CD8-positive, alpha-beta memory T cell (primary cell): ENCODE measurements around the gene HBD. TPM values are rescaled to one million over a fixed set of nuclear protein-coding genes. Genes with fewer than 3 reads are reported as not detected.
"Not testable (repeated sequence)": the region's sequence is repeated elsewhere in the genome, so short reads cannot be mapped to it uniquely, and the experiment has no call there.

ENCODE experiments used
- CTCF ChIA-PET: fragments of 350-600 bp; sonication (Branson Sonifier 250); formaldehyde crosslinking; loops from one replicate; lab custom pipeline; 2021; ENCODE audit warnings: antibody characterized with exemption; lab: Charles Lee
- POLR2A ChIA-PET: fragments of 350-600 bp; sonication (Branson Sonifier 250); formaldehyde crosslinking; loops from one replicate; lab custom pipeline; 2021; ENCODE audit warnings: antibody characterized with exemption; lab: Charles Lee
- DNase-seq, 5 donors: peaks; one replicate each; pipeline versions ENCODE4 v3.0.0 to v3.0.0-alpha.2; 2020 to 2022; ENCODE audit warnings: mixed read lengths in 1 of 5
- H3K27ac ChIP-seq: one replicate; pipeline ENCODE4 v1.7.0; 2013; ENCODE audit warnings: low read depth, mild to moderate bottlenecking, low read length, moderate library complexity
- H3K27me3 ChIP-seq: 2 replicates; pipeline ENCODE4 v1.7.0; 2013; ENCODE audit warnings: low read length, mild to moderate bottlenecking; ENCODE audit not compliant: insufficient read depth, poor library complexity, severe bottlenecking
- H3K36me3 ChIP-seq: 2 replicates; pipeline ENCODE4 v1.7.0; 2013; ENCODE audit warnings: mild to moderate bottlenecking, low read length, moderate library complexity; ENCODE audit not compliant: insufficient read depth
- H3K4me1 ChIP-seq: 2 replicates; pipeline ENCODE4 v1.7.0; 2013; ENCODE audit warnings: mild to moderate bottlenecking, low read length, moderate library complexity; ENCODE audit not compliant: insufficient read depth
- H3K4me3 ChIP-seq: 2 replicates; pipeline ENCODE4 v1.7.0; 2013; ENCODE audit warnings: mild to moderate bottlenecking, low read length
- H3K9me3 ChIP-seq: 2 replicates; pipeline ENCODE4 v1.7.0; 2013; ENCODE audit warnings: mild to moderate bottlenecking, low read length
- H3K27ac Mint-ChIP-seq, 8 donors: one replicate each; pipeline ENCODE4 v1.8.0; 2020 to 2021; ENCODE audit warnings: mixed read lengths in 8 of 8, mild to moderate bottlenecking in 6 of 8, inconsistent platforms in 3 of 8, moderate library complexity in 3 of 8
- H3K27me3 Mint-ChIP-seq, 2 donors: one replicate each; pipeline ENCODE4 v1.8.0; 2020 to 2021; ENCODE audit warnings: mixed read lengths in 2 of 2, mild to moderate bottlenecking in 1 of 2, moderate library complexity in 1 of 2
- H3K36me3 Mint-ChIP-seq, 3 donors: one replicate each; pipeline ENCODE4 v1.8.0; 2020 to 2021; ENCODE audit warnings: mixed read lengths in 3 of 3, inconsistent platforms in 1 of 3, mild to moderate bottlenecking in 1 of 3
- H3K4me1 Mint-ChIP-seq, 3 donors: one replicate each; pipeline ENCODE4 v1.8.0; 2020 to 2021; ENCODE audit warnings: mixed read lengths in 3 of 3, inconsistent platforms in 1 of 3, mild to moderate bottlenecking in 1 of 3
- H3K4me3 Mint-ChIP-seq, 7 donors: one replicate each; pipeline ENCODE4 v1.8.0; 2020 to 2021; ENCODE audit warnings: mixed read lengths in 7 of 7, mild to moderate bottlenecking in 6 of 7, moderate library complexity in 4 of 7, inconsistent platforms in 2 of 7
- H3K9me3 Mint-ChIP-seq, 5 donors: one replicate each; pipeline ENCODE4 v1.8.0; 2020 to 2022; ENCODE audit warnings: mixed read lengths in 5 of 5, mild to moderate bottlenecking in 3 of 5, moderate library complexity in 2 of 5, inconsistent platforms in 1 of 5
- polyA plus RNA-seq: library from polyadenylated mRNA; unstranded; fragments of 300-500 nt; fragmentation: Illumina TruSeq; gene quantifications from one replicate; pipeline ENCODE4 v1.2.3, GENCODE V29; 2021
- total RNA-seq, 2 experiments: library from RNA; stranded (reverse); gene quantifications; one replicate each; pipeline ENCODE4 v1.2.3, GENCODE V29; 2021

The HBD gene
- total and polyA plus RNA-seq, 3 experiments from 2014 or later: not detected

DNA sequence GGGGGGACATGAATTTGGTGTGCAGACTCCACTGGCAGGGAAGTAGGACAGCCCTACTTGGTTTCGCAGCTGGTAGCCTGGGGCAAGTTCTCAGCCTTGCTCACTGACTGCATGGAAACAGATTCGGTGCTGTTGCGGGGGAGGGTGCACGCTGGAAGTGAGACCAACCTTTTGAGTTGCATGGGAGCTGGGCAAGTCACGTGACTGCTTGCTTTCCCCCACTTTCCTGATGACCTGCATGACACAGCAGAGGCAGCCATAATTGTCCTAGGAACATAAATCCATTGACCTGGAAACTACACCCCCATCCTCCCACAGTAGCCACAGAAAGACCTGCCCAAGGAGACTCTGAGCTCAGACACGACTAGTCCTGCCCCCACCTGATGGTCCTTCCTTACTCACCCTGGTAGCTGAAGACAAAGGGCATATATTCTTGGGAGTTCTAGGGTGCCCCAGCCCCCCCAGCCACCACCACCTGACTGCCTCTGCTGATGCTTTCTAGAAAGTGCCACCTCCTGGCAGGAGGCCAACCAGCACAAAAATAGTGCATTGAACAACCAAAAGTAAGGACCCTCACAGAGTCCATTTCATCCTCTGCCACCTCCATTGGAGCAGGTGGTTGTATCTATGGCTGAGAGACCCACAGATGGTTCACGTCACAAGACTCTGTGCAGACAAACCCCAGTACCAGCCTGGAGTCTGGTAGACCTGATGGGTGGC lies 24.4 kb upstream of the HBD start:
- Histone ChIP-seq H3K4me1 (no peaks in the 10 kb centered on the region), H3K27me3 (no peaks in the 10 kb centered on the region), H3K9me3 (no peaks in the 10 kb centered on the region), H3K36me3 (no peaks in the 10 kb centered on the region), H3K27ac (no peak overlapping the region), H3K4me3 (no peak overlapping the region)
- Mint-ChIP-seq H3K4me3 (no peak overlapping the region), H3K27ac (no peak overlapping the region), H3K27me3 (peaks cover 0 to 9% of the 10 kb centered on the region in 2 donors), H3K4me1 (no peaks in the 10 kb centered on the region), H3K9me3 (peaks cover 4 to 14% (median 9%) of the 10 kb centered on the region in 5 donors), H3K36me3 (no peaks in the 10 kb centered on the region)
- CTCF ChIA-PET: no interaction called here
- POLR2A ChIA-PET: no interaction called here
- DNase-seq: no peak

DNA sequence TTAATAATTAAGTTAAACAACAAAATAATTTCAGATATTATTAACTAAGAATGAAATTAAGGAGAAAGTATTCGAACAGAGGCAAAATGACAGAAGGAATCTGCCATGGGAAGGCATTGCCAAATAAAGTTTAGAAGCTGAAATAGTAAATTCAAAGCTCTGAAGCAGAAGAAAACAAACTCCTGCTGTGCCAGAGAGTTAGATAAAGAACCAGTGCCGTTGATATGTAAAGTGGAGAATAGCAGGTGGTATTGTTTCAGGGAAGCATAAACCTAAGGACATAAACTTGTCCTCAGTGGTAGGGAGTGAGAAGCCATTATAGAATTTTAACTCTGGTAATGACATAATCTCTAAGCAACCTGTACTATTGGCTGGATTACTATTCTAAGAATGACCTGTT lies 23.0 kb upstream of the HBD start:
- Mint-ChIP-seq H3K4me1 (no peaks in the 10 kb centered on the region), H3K36me3 (no peaks in the 10 kb centered on the region), H3K9me3 (peaks cover 4 to 14% (median 10%) of the 10 kb centered on the region in 5 donors), H3K27ac (no peak overlapping the region), H3K27me3 (peaks cover 0 to 10% of the 10 kb centered on the region in 2 donors), H3K4me3 (no peak overlapping the region)
- POLR2A ChIA-PET: no interaction called here
- Histone ChIP-seq H3K36me3 (no peaks in the 10 kb centered on the region), H3K4me1 (no peaks in the 10 kb centered on the region), H3K9me3 (no peaks in the 10 kb centered on the region), H3K27ac (no peak overlapping the region), H3K27me3 (no peaks in the 10 kb centered on the region), H3K4me3 (no peak overlapping the region)
- CTCF ChIA-PET: no interaction called here
- no peak for DNase-seq

- POLR2A ChIA-PET, H3K4me3 Mint-ChIP-seq: not testable (repeated sequence)
These were observed 20.5 kb upstream of the HBD start, which contains the start of gene HBG2 for GRCh38 chr11:5254646-5255413. TSS of gene HBG2 (minus strand) at chr11:5254781. CDS start at chr11:5254728, 53 bp downstream.

DNA sequence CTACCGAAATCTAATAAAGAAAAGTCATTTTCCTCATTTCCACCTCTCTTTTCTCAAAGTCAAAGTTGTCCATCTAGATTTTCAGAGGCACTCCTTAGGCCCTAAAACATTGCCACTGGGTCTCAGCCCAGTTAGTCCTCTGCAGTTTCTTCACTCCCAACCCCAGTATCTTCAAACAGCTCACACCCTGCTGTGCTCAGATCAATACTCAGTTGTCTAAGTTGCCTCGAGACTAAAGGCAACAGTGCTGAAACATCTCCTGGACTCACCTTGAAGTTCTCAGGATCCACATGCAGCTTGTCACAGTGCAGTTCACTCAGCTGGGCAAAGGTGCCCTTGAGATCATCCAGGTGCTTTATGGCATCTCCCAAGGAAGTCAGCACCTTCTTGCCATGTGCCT lies 19.7 kb upstream of the HBD start:
- CTCF ChIA-PET, H3K4me1 Mint-ChIP-seq, POLR2A ChIA-PET, H3K27ac Mint-ChIP-seq, H3K27ac ChIP-seq, H3K36me3 Mint-ChIP-seq, H3K4me1 ChIP-seq, H3K4me3 Mint-ChIP-seq, DNase-seq, H3K9me3 ChIP-seq, H3K4me3 ChIP-seq, H3K27me3 ChIP-seq, H3K36me3 ChIP-seq, H3K9me3 Mint-ChIP-seq: not testable (repeated sequence)
- H3K27me3 Mint-ChIP-seq: peaks cover 0 to 11% of the 10 kb centered on the region in 2 donors

More at GRCh38 chr11:5254646-5255413, 20.5 kb upstream of the HBD start, which contains the start of gene HBG2:
- Mint-ChIP-seq H3K27me3 (peaks cover 0 to 11% of the 10 kb centered on the region in 2 donors), H3K9me3 (peaks cover 2 to 10% (median 4%) of the 10 kb centered on the region in 5 donors)
- CTCF ChIA-PET, H3K9me3 ChIP-seq, H3K27me3 ChIP-seq, H3K4me1 ChIP-seq, H3K36me3 ChIP-seq, H3K4me1 Mint-ChIP-seq, H3K36me3 Mint-ChIP-seq, H3K27ac Mint-ChIP-seq, DNase-seq, H3K4me3 ChIP-seq: not testable (repeated sequence)
- H3K27ac ChIP-seq: peak within 1 kb of the TSS; percentile 20

DNA sequence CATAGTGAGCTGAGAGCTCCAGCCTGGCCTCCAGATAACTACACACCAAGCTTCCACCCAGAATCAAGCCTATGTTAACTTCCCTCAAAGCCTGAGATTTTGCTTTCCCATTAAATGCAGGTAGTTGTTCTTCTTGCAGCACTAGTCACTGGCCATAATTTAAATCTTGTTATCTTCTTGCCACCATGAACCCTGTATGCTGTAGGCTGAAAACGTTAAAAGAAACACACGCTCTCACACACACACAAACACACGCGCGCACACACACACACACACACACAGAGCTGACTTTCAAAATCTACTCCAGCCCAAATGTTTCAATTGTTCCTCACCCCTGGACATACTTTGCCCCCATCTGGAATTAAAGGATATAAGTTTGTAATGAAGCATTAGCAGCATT lies 19.2 kb upstream of the HBD start:
- POLR2A ChIA-PET, H3K36me3 ChIP-seq, H3K9me3 ChIP-seq, H3K4me1 Mint-ChIP-seq, CTCF ChIA-PET, H3K27ac Mint-ChIP-seq, H3K4me3 ChIP-seq, H3K27me3 ChIP-seq, H3K9me3 Mint-ChIP-seq, H3K36me3 Mint-ChIP-seq, DNase-seq, H3K4me3 Mint-ChIP-seq, H3K4me1 ChIP-seq: not testable (repeated sequence)
- peak overlapping the region; percentile 1 for H3K27ac ChIP-seq
- H3K27me3 Mint-ChIP-seq: peaks cover 0 to 11% of the 10 kb centered on the region in 2 donors

GRCh38 chr11:5252919-5253265 lies 18.6 kb upstream of the HBD start:
- DNase-seq: no peak
- ChIA-PET CTCF (no interaction called here), POLR2A (no interaction called here)
- peaks cover 0 to 3% (median 3%) of the 10 kb centered on the region in 5 donors for H3K9me3 Mint-ChIP-seq
- Histone ChIP-seq H3K36me3 (no peaks in the 10 kb centered on the region), H3K4me1 (no peaks in the 10 kb centered on the region), H3K27ac (peak overlapping the region; percentile 54), H3K4me3 (no peak overlapping the region), H3K27me3 (no peaks in the 10 kb centered on the region), H3K9me3 (no peaks in the 10 kb centered on the region)
- H3K4me3 Mint-ChIP-seq: no peak overlapping the region
- peaks cover 0 to 11% of the 10 kb centered on the region in 2 donors for H3K27me3 Mint-ChIP-seq
- peak overlapping the region in 1 of 8 donors; percentile 85 for H3K27ac Mint-ChIP-seq
- H3K4me1 Mint-ChIP-seq: no peaks in the 10 kb centered on the region
- no peaks in the 10 kb centered on the region for H3K36me3 Mint-ChIP-seq

DNA sequence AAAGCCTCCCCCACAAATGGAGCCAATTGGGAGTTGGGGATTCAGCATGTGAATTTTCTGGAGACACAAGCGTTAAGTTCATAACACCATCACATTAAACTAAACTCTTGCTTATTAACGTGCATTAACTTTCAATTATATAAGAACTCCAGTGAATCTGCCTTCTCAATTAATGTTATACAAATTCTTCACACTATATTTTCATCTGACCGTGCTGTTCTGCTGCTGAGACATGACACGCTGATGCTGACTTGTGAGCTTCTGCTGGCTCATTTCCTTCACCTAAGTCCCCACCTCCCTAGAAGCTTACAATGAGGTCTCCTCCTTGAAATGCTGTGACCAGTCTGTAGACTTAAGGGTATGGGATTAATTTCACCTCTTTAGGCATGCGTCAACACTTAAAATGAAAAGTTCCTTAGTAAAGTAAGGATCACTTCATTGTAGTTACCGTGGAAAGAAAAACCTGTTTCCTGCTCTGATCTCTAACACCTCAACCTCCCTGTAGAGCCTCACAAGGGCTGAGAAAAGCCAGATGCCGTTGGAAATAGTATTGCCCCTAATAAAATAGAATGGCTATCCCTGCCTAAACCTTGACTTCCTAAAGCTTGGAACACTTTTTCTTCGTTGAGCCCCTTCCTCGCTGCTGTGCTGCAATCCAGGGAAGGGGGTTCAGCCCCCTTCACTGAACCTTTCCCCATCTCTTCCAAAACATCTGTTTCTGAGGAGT lies 18.1 kb upstream of the HBD start:
- H3K9me3 Mint-ChIP-seq: peaks cover 0 to 3% (median 0%) of the 10 kb centered on the region in 5 donors
- H3K9me3 ChIP-seq: no peaks in the 10 kb centered on the region
- CTCF ChIA-PET: no interaction called here
- H3K4me3 Mint-ChIP-seq: no peak overlapping the region
- no peaks in the 10 kb centered on the region for H3K36me3 Mint-ChIP-seq
- no peak for DNase-seq
- peak overlapping the region; percentile 54 for H3K27ac ChIP-seq
- peaks cover 0 to 11% of the 10 kb centered on the region in 2 donors for H3K27me3 Mint-ChIP-seq
- no peaks in the 10 kb centered on the region for H3K4me1 Mint-ChIP-seq
- H3K27me3 ChIP-seq: no peaks in the 10 kb centered on the region
- H3K4me3 ChIP-seq: no peak overlapping the region
- peak overlapping the region in 1 of 8 donors; percentile 85 for H3K27ac Mint-ChIP-seq
- POLR2A ChIA-PET: no interaction called here
- H3K4me1 ChIP-seq: no peaks in the 10 kb centered on the region
- no peaks in the 10 kb centered on the region for H3K36me3 ChIP-seq

- H3K4me1 ChIP-seq: no peaks in the 10 kb centered on the region
- Mint-ChIP-seq H3K9me3 (peaks cover 0 to 3% (median 0%) of the 10 kb centered on the region in 5 donors), H3K36me3 (no peaks in the 10 kb centered on the region), H3K4me1 (no peaks in the 10 kb centered on the region), H3K27ac (no peak overlapping the region), H3K27me3 (peaks cover 0 to 11% of the 10 kb centered on the region in 2 donors), H3K4me3 (no peak overlapping the region)
- H3K27ac ChIP-seq: peak overlapping the region; percentile 54
- ChIA-PET CTCF (no interaction called here), POLR2A (no interaction called here)
- no peak overlapping the region for H3K4me3 ChIP-seq
- H3K27me3 ChIP-seq: no peaks in the 10 kb centered on the region
- H3K9me3 ChIP-seq: no peaks in the 10 kb centered on the region
- no peaks in the 10 kb centered on the region for H3K36me3 ChIP-seq
- DNase-seq: no peak
These were observed 17.5 kb upstream of the HBD start for GRCh38 chr11:5251746-5252145.
